NT2/D1 (cell line): ENCODE measurements around the gene NCL.

Experiments
- YY1 ChIP-seq: IDR thresholded peaks from 2 replicates; pipeline ENCODE4 v1.6.1; 2011; ENCODE audit not compliant: insufficient read length, insufficient read depth
- ZNF274 ChIP-seq: IDR thresholded peaks from 2 replicates; pipeline ENCODE4 v1.6.1; 2011; ENCODE audit warnings: mild to moderate bottlenecking, low read depth, low read length

- TF ChIP-seq YY1 (no peak), ZNF274 (no peak)
These were observed 33.4 kb upstream of the NCL start for GRCh38 chr2:231497651-231498050.
